ENCODE data around the gene MBNL2.

- TF ChIP-seq, protein P1, sequence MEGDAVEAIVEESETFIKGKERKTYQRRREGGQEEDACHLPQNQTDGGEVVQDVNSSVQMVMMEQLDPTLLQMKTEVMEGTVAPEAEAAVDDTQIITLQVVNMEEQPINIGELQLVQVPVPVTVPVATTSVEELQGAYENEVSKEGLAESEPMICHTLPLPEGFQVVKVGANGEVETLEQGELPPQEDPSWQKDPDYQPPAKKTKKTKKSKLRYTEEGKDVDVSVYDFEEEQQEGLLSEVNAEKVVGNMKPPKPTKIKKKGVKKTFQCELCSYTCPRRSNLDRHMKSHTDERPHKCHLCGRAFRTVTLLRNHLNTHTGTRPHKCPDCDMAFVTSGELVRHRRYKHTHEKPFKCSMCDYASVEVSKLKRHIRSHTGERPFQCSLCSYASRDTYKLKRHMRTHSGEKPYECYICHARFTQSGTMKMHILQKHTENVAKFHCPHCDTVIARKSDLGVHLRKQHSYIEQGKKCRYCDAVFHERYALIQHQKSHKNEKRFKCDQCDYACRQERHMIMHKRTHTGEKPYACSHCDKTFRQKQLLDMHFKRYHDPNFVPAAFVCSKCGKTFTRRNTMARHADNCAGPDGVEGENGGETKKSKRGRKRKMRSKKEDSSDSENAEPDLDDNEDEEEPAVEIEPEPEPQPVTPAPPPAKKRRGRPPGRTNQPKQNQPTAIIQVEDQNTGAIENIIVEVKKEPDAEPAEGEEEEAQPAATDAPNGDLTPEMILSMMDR (IDR thresholded peaks at IDR 0.05; ENCODE audit: insufficient read depth, low read length, poor library complexity, severe bottlenecking), result no peak
- no peak for TF ChIP-seq EZH2phosphoT487 (conservative IDR thresholded peaks at IDR 0.05; ENCODE audit: low read length)
These were observed 164.8 kb downstream of the MBNL2 start for GRCh38 chr13:97386801-97387484.
